SK-N-SH treated with all-trans-retinoic acid at 6 μM for 48 hours (cell line): ENCODE measurements around the gene PLAGL2.

ENCODE experiments used
- ESRRG ChIP-seq: fragments of 250-450 bp; sonication (Bioruptor Pico); IDR thresholded peaks from 2 replicates; pipeline ENCODE4 v1.6.1; 2021; ENCODE audit warnings: mild to moderate bottlenecking
- TCF4 ChIP-seq: fragments of 250-450 bp; sonication (Bioruptor Pico); IDR thresholded peaks from 2 replicates; pipeline ENCODE4 v1.8.0; 2021; ENCODE audit warnings: mild to moderate bottlenecking, moderate library complexity, borderline replicate concordance
- ZC3H10 ChIP-seq: fragments of 250-450 bp; sonication (Bioruptor Pico); IDR thresholded peaks from 2 replicates; pipeline ENCODE4 v1.5.1; 2021; ENCODE audit warnings: mild to moderate bottlenecking, moderate library complexity
- ZNF8 ChIP-seq: fragments of 450-650 bp; formaldehyde crosslinking; IDR thresholded peaks from 2 replicates; pipeline ENCODE4 v1.5.0; 2020; ENCODE audit warnings: mild to moderate bottlenecking, moderate library complexity

- TF ChIP-seq ZNF8 (no peak), ZC3H10 (CRISPR knock-in tag) (no peak), ESRRG (CRISPR knock-in tag) (no peak), TCF4 (CRISPR knock-in tag) (no peak)
Measured at GRCh38 chr20:32232326-32232886, 24.9 kb upstream of the PLAGL2 start.
